SK-MEL-5 (cell line): ENCODE results near the gene SHROOM2. TPM values are rescaled to one million over a fixed set of nuclear protein-coding genes. Genes with fewer than 3 reads are reported as not detected.
"Not testable (repeated sequence)": the region's sequence is repeated elsewhere in the genome, so short reads cannot be mapped to it uniquely, and the experiment has no call there.

ENCODE experiments used
- DNase-seq: peaks from one replicate; pipeline ENCODE4 v3.0.0-alpha.2; 2016; ENCODE audit warnings: low read depth, low spot score
- in situ Hi-C: cut with HindIII; loops from 2 replicates; pipeline ENCODE4 v1.10.0; 2016; ENCODE audit warnings: low sequenced_read_pairs, high pct_unique_total_duplicates, low pct_unique_long_range_greater_than_20kb
- total RNA-seq: library from RNA; depleted of rRNA; stranded (reverse); fragments of >200 nt; shearing (Covaris generic); gene quantifications from 2 replicates; pipeline ENCODE4 v1.2.3, GENCODE V29; 2014

Gene SHROOM2
- total RNA-seq, 1 experiment from 2014 or later = 4.4 TPM

DNA sequence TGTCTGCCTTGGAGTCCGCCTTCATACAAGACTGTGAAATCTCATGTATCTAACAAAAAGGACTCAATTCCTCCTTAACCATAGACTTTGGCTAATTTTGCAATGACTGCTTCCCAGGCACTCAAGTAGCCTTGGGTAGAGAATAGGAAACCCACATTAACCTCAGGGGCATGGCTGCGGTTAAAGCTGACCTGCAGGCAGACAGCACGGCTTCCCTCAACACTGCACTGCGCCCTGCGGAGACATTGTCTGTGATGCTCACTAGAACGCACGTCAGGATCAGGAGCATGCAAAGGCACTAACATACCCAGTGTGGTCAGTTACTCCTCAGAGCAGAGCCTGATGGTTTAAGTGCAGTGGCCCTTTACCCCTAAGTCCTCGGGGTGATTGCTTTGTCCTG lies 10.3 kb upstream of the SHROOM2 start:
- no peak for DNase-seq

DNA sequence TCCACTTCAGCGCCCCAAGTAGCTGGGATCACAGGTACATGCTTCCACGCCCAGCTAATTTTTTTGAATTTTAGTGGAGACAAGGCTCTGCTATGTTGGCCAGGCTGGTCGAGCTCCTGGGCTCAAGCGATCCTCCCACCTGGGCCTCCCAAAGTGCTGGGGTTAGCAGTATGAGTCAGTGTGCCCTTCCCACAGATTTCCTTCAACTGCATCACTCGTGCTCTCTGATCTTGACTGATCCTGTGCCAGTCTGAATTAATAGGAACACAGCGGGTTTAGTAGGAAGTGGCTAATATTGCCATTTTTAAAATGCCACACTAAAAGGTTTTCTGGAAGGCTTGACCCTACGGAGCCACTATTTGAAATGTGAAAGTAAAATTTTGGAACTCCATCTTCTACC lies 4.3 kb upstream of the SHROOM2 start:
- DNase-seq = no peak
- in situ Hi-C loops = no loop called here

More for the DNA sequence above, 10.3 kb upstream of the SHROOM2 start:
- in situ Hi-C loops = no loop called here

DNA sequence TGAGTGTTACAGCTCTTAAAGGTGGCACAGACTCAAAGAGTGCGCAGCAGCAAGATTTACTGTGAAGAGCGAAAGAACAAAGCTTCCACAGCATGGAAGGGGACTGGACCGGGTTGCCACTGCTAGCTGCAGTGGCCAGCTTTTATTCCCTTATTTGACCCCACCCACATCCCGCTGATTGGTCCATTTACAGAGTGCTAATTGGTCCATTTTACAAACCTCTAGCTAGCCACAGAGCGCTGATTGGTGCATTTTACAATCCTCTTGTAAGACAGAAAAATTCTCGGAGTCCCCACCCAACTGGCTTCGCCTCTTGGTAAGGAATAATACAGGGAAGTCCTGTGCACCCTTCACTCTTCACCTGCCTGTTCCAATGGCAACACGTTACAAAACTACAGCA lies 1.9 kb upstream of the SHROOM2 start:
- DNase-seq = no peak
- in situ Hi-C loops = no loop called here

DNA sequence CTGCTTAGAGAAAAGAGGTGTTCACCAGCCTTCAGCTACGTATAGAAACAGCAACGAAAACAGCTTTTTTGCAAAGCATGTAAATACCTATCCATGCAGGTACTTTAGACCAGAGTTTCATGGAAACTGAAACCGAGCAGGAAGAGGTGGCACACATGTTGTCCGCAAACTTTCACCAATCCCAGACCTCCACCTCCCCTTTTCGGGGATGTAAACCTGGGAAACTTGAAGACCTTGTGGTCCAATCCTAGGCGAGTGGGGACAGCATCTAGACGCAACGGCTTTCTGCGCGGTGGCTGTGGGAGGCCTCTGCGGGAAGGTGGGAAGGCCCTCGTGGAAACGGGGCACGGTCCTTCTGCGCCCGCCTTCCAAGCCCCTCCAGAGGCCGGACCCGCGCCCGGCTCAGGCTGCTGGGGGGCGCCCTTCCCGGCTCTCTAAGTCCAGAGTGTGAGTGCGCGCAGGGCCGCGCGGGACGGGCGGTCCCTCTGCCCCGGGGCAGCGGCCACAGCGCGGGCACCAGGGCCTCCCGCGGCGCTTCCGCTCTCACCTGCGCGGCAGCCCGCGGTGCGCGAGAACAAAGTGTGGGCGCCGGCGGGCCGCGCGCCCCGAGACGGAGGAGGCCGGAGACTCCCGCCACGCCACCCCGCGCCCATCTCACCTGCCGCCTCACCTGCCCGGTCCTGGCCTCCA lies 830 bp upstream of the SHROOM2 start:
- DNase-seq = no peak
- in situ Hi-C loops = no loop called here

DNA sequence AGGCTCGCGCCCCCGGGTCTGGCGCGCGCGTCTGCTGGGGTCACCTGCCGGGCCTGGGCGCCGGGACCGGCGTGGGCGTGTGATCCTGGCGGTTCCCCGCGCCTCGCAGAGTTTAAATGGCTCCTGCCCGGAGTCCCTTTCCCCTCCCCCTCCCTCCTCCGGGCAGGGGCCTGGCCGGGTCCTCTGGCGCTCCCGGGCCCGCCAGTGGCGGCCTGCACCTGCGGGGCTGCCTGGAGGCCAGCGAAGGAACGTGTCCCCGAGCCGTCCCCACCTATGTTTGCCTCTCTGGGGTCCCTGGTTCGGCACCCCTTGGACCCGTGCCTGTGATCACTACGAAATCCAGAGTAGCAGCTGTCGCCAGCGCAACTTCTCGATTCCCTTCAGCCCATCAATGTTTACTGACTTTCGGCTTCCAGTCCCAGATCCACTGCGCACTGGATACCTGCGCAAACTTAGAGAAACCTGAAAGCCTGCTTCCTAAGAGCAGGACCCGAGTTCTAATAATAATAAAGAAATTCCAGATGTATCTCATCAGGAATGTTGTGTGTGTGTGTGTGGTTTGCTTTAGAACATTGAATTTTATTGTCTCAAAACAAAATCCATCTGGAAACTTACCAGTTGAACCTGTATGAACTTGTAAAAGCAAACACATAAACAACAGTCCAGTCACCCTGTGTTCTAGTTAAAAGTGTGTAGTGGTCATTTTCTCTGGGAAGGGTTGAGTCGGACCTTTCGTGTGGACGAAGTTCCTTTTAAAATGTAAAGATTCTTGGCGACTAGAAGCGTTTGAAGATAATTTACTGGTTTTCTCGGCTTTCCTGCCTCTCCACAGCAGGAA lies 788 bp downstream of the SHROOM2 start:
- DNase-seq = no peak
- in situ Hi-C loops = no loop called here

DNA sequence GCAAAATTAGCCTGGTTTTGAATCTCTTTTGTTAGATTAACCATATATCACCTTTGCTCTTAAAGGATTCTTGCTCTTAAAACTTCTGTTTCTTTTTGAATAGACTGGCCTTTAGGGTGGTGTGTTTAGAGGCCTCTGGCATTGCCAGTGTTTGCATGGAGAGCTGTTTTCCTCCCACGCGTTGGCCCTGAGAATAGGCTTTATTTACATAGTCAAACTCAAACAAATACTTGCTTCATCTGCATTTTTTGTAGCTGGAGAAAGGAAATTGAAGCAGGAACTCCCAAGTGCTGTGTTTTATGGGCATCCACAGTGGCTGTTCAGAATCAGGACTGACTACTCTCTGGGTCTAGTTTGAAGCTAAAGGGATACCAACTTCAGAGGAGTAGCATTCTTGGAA lies 2.7 kb downstream of the SHROOM2 start:
- DNase-seq = no peak
- in situ Hi-C loops = no loop called here

DNA sequence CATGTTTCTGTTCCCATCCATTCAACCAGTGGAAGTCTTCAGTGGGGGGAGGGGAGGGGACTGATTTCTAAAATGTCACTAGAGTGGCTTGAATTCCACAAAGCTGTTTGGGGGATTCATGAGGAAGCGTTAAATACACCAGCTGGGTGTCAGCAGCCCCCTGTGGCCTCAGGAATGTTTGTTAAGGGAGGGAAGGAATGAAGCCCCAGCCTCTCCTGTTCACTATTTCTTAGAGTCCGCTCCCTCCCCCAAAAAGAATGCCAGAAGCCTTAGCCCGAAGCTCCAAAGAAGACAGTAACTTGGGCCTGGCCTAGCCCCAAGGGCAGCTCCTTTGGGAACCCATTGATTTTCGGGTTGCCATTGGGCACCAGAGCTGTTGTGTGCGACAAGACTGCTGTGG lies 3.3 kb downstream of the SHROOM2 start:
- in situ Hi-C loops = no loop called here
- DNase-seq = no peak

DNA sequence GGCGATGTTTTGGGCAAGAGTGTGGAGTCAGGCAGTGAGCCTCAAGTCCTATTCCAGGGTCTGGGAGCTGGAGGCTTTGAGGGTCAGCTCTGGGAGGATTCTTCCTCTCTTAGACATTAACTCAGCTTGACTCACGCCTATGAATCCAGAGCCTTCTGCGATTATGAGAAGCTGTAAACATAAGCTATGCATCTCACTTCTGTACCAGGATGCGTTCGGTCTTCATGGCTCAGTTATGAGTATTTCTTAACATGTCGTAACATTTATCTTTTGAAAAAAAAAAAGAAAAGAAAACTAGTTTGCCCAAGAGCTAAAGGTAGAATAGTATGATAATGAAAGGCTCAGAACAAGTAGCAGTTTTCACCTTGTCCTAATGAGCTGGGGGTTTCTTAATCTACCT lies 4.6 kb downstream of the SHROOM2 start:
- DNase-seq = no peak
- in situ Hi-C loops = no loop called here

DNA sequence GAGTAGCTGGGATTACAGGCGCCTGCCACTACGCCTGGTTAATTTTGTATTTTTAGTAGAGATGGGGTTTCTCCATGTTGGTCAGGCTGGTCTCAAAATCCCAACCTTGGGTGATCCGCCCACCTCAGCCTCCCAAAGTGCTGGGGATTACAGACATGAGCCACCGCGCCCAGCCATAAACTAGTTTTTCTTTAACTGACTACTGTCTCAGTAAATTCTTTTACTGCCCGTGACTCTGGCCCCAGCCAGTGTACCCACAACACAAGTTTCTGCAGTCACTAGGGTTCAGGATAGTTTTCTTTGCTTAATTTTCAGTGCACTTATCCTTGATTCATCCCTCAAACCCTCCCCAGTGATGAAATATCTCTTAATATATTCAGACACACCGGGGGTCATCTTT lies 8.3 kb downstream of the SHROOM2 start:
- DNase-seq = no peak
- in situ Hi-C loops = no loop called here

DNA sequence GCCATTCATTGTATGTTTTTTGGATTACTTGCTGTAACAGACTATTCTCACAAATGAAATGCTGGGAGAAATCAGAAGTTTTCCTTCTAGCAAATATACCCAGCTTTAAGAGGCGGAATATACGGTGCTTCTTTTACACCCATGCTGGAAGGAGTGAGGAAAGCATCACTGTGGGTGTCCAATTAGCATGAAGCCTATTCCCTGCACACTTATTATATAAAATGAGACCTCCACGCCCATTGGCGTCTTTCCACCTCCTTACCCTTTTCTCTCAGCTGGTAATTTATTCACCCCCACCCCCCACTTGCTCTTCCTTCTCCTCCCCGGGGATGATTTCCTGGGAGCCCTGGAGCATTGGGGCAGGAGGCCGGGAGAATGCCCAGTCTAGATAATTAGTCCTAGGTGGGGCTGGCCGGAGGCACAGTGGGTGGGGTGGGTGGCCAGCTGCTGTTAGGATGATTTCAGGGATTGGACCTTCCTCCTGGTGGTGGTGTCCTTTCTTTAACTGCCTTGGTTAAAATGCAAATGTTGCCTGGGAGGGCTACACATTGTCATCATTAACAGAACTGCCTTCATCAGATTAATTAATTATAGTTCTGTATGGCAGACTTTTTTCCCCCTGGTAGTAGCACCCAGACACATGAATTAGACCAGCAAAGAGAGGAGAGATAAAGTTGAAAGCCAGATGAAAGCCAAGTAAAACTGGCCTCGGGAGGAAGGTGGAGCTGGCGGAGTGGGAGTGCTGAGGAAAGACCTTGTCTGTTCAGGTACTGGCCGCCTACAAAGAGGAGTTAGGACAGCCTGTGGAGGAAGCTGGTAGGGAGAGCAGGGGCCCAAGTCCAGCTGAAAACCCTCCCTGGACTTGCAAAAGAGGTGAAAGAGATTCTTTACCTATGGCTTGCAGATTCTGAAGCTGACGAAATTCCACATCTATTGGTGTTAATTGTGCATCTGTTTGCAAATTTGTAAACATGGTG lies 11.4 kb downstream of the SHROOM2 start:
- no peak for DNase-seq
- in situ Hi-C loops = no loop called here

DNA sequence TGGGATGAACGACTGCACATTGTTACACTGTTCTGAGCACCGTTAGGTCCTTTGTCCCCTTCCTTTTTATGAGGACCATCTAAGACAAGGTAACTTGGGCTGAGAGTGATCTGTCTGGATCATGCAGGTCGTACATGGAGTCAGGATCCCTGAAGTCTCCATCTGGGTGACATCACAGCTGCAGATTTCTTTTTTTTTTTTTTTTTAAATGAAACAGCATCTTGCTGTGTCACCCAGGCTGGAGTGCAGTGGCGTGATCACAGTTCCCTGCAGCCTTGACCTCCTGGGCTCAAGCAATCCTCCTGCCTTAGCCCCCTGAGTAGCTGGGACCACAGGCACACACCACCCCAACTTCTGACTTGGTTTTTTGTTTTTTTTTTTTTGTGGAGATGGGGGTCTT lies 16.5 kb downstream of the SHROOM2 start:
- in situ Hi-C loops = no loop called here

DNA sequence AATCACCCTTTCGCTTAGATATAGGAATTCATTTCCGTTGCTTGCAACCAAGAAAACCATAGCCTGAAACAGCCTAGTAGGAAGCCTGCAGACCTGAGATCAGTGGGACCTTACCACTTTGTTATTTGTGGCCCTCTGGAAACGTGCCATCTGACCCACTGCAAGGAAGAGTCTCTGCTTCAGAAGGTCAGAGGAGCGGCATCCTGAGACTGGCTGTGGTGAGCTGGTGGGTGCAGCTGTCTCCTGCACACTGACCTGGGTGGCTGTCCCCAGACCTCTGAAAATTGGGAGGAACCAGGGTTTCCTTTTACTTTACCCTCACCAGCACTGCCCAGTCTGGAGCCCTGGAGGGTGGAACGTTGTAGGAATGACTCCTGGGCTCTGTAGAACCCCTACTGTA lies 18.2 kb downstream of the SHROOM2 start:
- DNase-seq = no peak

More for the DNA sequence above, 16.5 kb downstream of the SHROOM2 start:
- no peak for DNase-seq

DNA sequence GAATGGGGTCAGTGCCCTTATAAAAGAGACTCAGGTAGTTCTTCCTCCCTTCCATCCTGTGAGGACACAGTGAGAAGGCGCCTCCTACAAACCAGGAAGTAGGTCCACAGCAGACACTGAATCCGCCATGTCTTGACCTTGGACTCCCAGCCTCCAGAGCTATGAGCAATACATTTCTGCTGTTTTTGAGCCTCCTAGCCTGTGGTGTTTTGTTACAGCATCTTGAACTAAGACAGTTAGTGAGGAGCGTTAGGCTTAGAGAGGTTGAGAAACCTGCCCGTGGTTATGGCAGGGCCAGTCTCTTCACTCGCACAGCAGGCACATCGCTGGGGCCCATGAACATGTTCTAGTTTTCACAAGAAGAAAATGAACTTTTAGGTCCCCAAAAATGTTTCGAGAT lies 19.7 kb downstream of the SHROOM2 start:
- no peak for DNase-seq
- in situ Hi-C loops = no loop called here

More for the DNA sequence above, 18.2 kb downstream of the SHROOM2 start:
- in situ Hi-C loops = no loop called here

DNA sequence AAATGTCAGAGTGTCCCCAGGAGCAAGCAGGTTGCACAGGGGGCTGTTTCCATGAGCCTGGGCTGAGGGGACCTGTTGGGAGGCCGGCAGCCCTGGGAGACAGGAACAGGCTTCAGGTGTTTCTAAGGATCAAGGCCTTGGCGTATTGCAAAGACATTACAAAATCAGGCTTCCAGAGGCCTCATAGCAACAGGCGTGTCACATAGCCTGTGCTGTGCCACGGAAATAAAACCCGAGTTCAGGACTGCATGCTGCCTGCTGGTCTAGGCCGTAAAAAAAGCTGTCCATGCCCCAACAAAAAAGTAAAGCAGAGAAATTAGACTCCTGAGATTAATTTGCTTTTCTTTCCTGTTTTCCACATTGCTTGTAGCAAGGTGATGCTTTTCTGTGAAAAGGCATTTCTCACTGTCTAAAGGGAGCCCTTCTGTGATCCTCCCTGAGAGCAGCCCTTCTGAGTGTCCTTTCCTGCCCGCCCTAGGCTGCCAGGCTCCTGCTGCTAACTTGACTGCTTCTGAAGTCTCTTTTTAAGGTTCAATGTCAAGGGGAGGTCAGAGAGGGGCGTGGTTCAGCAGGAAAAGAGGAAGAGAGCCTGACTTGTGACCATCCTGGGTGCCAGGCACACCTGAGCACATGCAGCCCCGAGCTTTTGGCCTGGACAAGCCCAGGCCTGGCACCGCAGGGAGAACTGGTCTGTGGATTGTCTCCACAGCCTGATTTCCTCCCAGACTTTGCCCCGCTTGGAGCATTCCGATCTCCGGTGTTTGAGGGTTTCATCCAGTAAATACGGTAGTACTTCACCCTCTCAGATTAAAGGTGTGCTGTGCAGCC lies 21.3 kb downstream of the SHROOM2 start:
- DNase-seq = no peak
- in situ Hi-C loops = no loop called here

DNA sequence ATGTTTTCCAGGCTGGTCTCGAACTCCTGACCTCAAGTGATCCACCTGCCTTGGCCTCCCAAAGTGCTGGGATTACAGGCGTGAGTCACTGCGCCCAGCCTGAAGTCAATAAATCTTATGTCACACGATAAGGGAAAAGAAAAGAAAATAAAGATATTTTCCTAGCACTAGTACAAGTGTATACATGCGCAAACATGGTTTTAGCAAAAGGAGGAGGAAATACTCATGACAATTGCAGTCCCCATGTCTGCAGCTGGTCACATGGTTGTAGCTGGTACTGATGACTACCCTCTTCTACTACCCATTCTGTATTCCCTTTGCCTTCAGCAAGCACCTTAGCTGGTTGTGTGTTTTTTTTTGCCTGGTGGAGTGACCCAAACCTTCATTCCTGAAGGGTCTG lies 23.6 kb downstream of the SHROOM2 start:
- DNase-seq, in situ Hi-C loops: not testable (repeated sequence)

DNA sequence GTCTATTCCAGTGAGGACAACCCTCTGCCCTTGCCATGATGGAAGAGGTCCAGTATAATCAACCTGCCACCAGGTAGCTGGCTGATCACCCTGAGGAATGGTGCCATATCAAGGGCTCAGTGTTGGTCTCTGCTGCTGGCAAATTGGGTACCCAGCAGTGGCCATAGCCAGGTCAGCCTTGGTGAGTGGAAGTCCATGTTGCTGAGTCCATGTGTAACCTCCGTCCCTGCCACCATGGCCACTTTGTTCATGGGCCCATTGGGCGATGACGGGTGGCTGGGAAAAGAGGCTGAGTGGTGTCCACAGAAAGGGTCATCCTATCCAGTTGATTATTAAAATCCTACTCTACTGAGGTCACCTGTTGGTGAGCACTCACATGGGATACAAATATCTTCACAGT lies 24.9 kb downstream of the SHROOM2 start:
- in situ Hi-C loops, DNase-seq: not testable (repeated sequence)

DNA sequence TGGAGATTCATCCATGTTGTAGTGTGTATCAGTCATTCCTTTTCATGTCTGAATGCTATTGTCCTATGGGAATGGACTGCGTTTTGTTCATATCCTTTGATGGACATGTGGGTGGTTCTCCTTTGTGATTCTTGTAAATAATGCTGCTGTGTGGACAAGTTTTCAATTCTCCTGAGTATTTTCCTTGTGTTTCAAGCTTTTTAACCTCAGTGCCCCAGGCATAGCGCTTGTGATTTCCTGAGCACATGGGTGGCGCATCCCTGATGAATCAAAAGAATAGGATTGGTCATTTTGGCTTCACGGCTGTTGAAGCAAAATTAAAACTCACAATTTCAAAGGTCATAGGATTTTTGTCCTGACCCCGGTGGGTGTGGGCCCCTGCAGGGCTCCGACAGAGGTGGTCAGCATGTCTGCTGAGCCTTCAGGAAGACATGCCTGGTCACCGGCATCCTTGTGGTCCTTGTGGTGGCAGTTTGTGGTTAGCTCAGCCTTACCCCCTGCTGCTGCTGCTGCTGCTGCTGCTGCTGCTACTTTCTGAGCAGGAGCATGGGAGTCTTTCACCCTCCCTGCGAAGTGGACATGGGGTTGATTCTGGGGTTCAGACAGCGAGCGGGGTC lies 30.0 kb downstream of the SHROOM2 start:
- peak; percentile 68 for DNase-seq
- in situ Hi-C loops = no loop called here
